HG03060 (cell line): ENCODE data around the gene OR2L8.

ENCODE experiments used
- ATAC-seq: cut with Tn5 transposase; IDR thresholded peaks from one replicate; pipeline ENCODE4 v1.9.1; 2021; ENCODE audit warnings: low read depth, moderate number of reproducible peaks; ENCODE audit not compliant: unreplicated experiment

The OR2L8 gene

GRCh38 chr1:247948558-247948957, at the start of gene OR2L8:
OR2L8 (plus strand) TSS chr1:247948858; CDS start chr1:247948858, 0 bp downstream.
- no peak for ATAC-seq

- ATAC-seq, result no peak
These were observed 44.5 kb upstream of the OR2L8 start for GRCh38 chr1:247904122-247904521.

GRCh38 chr1:247905181-247905580, 43.5 kb upstream of the OR2L8 start:
- ATAC-seq, result no peak

- no peak for ATAC-seq
These were observed 42.7 kb upstream of the OR2L8 start for GRCh38 chr1:247905910-247906503.

- ATAC-seq, result no peak
These were observed 42.1 kb upstream of the OR2L8 start for GRCh38 chr1:247906504-247907047.

GRCh38 chr1:247908766-247909165, 39.9 kb upstream of the OR2L8 start:
- ATAC-seq, result no peak

GRCh38 chr1:247913786-247914185, 34.9 kb upstream of the OR2L8 start:
- no peak for ATAC-seq

GRCh38 chr1:247914941-247915662, 33.6 kb upstream of the OR2L8 start:
- no peak for ATAC-seq

GRCh38 chr1:247919952-247920351, 28.7 kb upstream of the OR2L8 start, which contains the start of gene OR2T8:
OR2T8 (plus strand) TSS chr1:247920252; CDS start chr1:247921018, 766 bp downstream.
- ATAC-seq, result no peak

- ATAC-seq, result no peak
These were observed 24.7 kb upstream of the OR2L8 start for GRCh38 chr1:247923941-247924340.

GRCh38 chr1:247924868-247925267, 23.8 kb upstream of the OR2L8 start, which contains the start of gene OR2AJ1:
OR2AJ1 (plus strand) TSS chr1:247924889; CDS start chr1:247933769, 8,880 bp downstream.
- no peak for ATAC-seq

GRCh38 chr1:247933989-247934388, 14.7 kb upstream of the OR2L8 start:
- ATAC-seq, result no peak

- ATAC-seq, result no peak
These were observed 12.9 kb upstream of the OR2L8 start for GRCh38 chr1:247935781-247936180.

- no peak for ATAC-seq
These were observed 12.2 kb upstream of the OR2L8 start for GRCh38 chr1:247936415-247936814.

GRCh38 chr1:247936965-247937734, 11.5 kb upstream of the OR2L8 start:
- ATAC-seq, result peak; percentile 99

GRCh38 chr1:247942624-247943023, 6.0 kb upstream of the OR2L8 start:
- ATAC-seq, result no peak

GRCh38 chr1:247953408-247953807, 4.8 kb downstream of the OR2L8 start:
- ATAC-seq, result no peak

- no peak for ATAC-seq
These were observed 13.1 kb downstream of the OR2L8 start for GRCh38 chr1:247961791-247962190.

- ATAC-seq, result no peak
These were observed 14.4 kb downstream of the OR2L8 start for GRCh38 chr1:247962911-247963588.

GRCh38 chr1:247964933-247965332, 16.3 kb downstream of the OR2L8 start, which contains the start of gene OR2AK2:
OR2AK2 (plus strand) TSS chr1:247965233; CDS start chr1:247965377, 144 bp downstream.
- ATAC-seq, result no peak
